ENCODE results near the gene PIK3C2G. TPM values are rescaled to one million over a fixed set of nuclear protein-coding genes. Genes with fewer than 3 reads are reported as not detected.
"Not testable (repeated sequence)": the region's sequence is repeated elsewhere in the genome, so short reads cannot be mapped to it uniquely, and the experiment has no call there.

The PIK3C2G gene
- polyA plus RNA-seq, 1 experiment: not detected

- no peak overlapping the region for H3K27ac ChIP-seq (ENCODE audit: low read depth, low read length)
- no peak for TF ChIP-seq CTCF (IDR thresholded peaks at IDR 0.05; ENCODE audit: low read depth, low read length)
- ChIA-PET POLR2A (no interaction called here), CTCF (no interaction called here)
- H3K27me3 ChIP-seq (ENCODE audit: control insufficient read depth, insufficient read depth, low read length): no peaks in the 10 kb centered on the region
- DNase-seq (ENCODE audit: low read depth, low spot score): no peak
- H3K9me3 ChIP-seq (ENCODE audit: control insufficient read depth, insufficient read depth, low read length): no peaks in the 10 kb centered on the region
- no peak overlapping the region for H3K4me3 ChIP-seq (ENCODE audit: low read depth, low read length)
Measured at GRCh38 chr12:18689771-18690170, 428.5 kb downstream of the PIK3C2G start.

GRCh38 chr12:18690653-18691052 lies 429.3 kb downstream of the PIK3C2G start:
- H3K27me3 ChIP-seq (ENCODE audit: control insufficient read depth, insufficient read depth, low read length): no peaks in the 10 kb centered on the region
- no peak overlapping the region for H3K4me3 ChIP-seq (ENCODE audit: low read depth, low read length)
- no peaks in the 10 kb centered on the region for H3K9me3 ChIP-seq (ENCODE audit: control insufficient read depth, insufficient read depth, low read length)
- ChIA-PET CTCF (no interaction called here), POLR2A (no interaction called here)
- no peak for TF ChIP-seq CTCF (IDR thresholded peaks at IDR 0.05; ENCODE audit: low read depth, low read length)
- peak; percentile 68 for DNase-seq (ENCODE audit: low read depth, low spot score)
- H3K27ac ChIP-seq (ENCODE audit: low read depth, low read length): no peak overlapping the region

GRCh38 chr12:18693986-18694385 lies 432.7 kb downstream of the PIK3C2G start:
- H3K4me3 ChIP-seq (ENCODE audit: low read depth, low read length); H3K27me3 ChIP-seq (ENCODE audit: control insufficient read depth, insufficient read depth, low read length); DNase-seq (ENCODE audit: low read depth, low spot score); POLR2A ChIA-PET; H3K27ac ChIP-seq (ENCODE audit: low read depth, low read length); H3K9me3 ChIP-seq (ENCODE audit: control insufficient read depth, insufficient read depth, low read length); CTCF ChIA-PET: not testable (repeated sequence)

- no peak for TF ChIP-seq CTCF (IDR thresholded peaks at IDR 0.05; ENCODE audit: low read depth, low read length)
- H3K27me3 ChIP-seq (ENCODE audit: control insufficient read depth, insufficient read depth, low read length): no peaks in the 10 kb centered on the region
- no peak overlapping the region for H3K4me3 ChIP-seq (ENCODE audit: low read depth, low read length)
- ChIA-PET POLR2A (no interaction called here), CTCF (no interaction called here)
- H3K27ac ChIP-seq (ENCODE audit: low read depth, low read length): no peak overlapping the region
- no peaks in the 10 kb centered on the region for H3K9me3 ChIP-seq (ENCODE audit: control insufficient read depth, insufficient read depth, low read length)
- peak; percentile 13 for DNase-seq (ENCODE audit: low read depth, low spot score)
Measured at GRCh38 chr12:18696971-18697602, 435.8 kb downstream of the PIK3C2G start.

Other genes starting within 250 kb of the PIK3C2G start
- not detected in 2 replicates for gene RERGL, start 171.3 kb upstream of the PIK3C2G start, polyA plus RNA-seq (2011; rRNA removed)